ENCODE results near the gene TBC1D22A.

- TF ChIP-seq, protein P1, sequence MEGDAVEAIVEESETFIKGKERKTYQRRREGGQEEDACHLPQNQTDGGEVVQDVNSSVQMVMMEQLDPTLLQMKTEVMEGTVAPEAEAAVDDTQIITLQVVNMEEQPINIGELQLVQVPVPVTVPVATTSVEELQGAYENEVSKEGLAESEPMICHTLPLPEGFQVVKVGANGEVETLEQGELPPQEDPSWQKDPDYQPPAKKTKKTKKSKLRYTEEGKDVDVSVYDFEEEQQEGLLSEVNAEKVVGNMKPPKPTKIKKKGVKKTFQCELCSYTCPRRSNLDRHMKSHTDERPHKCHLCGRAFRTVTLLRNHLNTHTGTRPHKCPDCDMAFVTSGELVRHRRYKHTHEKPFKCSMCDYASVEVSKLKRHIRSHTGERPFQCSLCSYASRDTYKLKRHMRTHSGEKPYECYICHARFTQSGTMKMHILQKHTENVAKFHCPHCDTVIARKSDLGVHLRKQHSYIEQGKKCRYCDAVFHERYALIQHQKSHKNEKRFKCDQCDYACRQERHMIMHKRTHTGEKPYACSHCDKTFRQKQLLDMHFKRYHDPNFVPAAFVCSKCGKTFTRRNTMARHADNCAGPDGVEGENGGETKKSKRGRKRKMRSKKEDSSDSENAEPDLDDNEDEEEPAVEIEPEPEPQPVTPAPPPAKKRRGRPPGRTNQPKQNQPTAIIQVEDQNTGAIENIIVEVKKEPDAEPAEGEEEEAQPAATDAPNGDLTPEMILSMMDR (IDR thresholded peaks at IDR 0.05 in 4 of 5, conservative IDR thresholded peaks at IDR 0.05 in 1 of 5) = no peak
- no peak for TF ChIP-seq POLR2A (IDR thresholded peaks at IDR 0.05)
Observed at GRCh38 chr22:46835693-46836092, 73.2 kb downstream of the TBC1D22A start.

All from gastrocnemius medialis (tissue), 4 donors.